DOHH2 (cell line): ENCODE data around the gene GCNT2.

Experiments
- H3F3A ChIP-seq: fragments of 200-600 bp; sonication (generic), shearing (Covaris generic); 2 replicates; pipeline ENCODE4 v1.6.0; 2016; ENCODE audit warnings: antibody characterized with exemption, mild to moderate bottlenecking; ENCODE audit not compliant: control insufficient read depth, insufficient read depth
- H3K27ac ChIP-seq: fragments of 200-600 bp; sonication (generic); 2 replicates; pipeline ENCODE4 v1.5.1; 2014; ENCODE audit warnings: low read depth, mild to moderate bottlenecking, low read length, moderate library complexity
- H3K27me3 ChIP-seq: fragments of 200-600 bp; sonication (generic); 2 replicates; pipeline ENCODE4 v1.6.1; 2014; ENCODE audit warnings: mild to moderate bottlenecking, low read length, mixed read lengths; ENCODE audit not compliant: control insufficient read depth
- H3K36me3 ChIP-seq: fragments of 200-600 bp; sonication (generic); 2 replicates; pipeline ENCODE4 v1.6.1; 2014; ENCODE audit warnings: mild to moderate bottlenecking, low read length, moderate library complexity, mixed read lengths; ENCODE audit not compliant: control insufficient read depth
- H3K4me1 ChIP-seq: fragments of 200-600 bp; sonication (generic); 2 replicates; pipeline ENCODE4 v1.6.1; 2014; ENCODE audit warnings: mild to moderate bottlenecking, low read length, mixed read lengths; ENCODE audit not compliant: control insufficient read depth
- H3K4me2 ChIP-seq: fragments of 200-600 bp; sonication (generic); 2 replicates; pipeline ENCODE4 v1.6.0; 2014; ENCODE audit warnings: mild to moderate bottlenecking, low read length, moderate library complexity
- H3K4me3 ChIP-seq: fragments of 200-600 bp; sonication (generic); 2 replicates; pipeline ENCODE4 v1.5.1; 2014; ENCODE audit warnings: mild to moderate bottlenecking, low read length, mixed read lengths
- H3K79me2 ChIP-seq: fragments of 200-600 bp; sonication (generic); 2 replicates; pipeline ENCODE4 v1.6.1; 2014; ENCODE audit warnings: mild to moderate bottlenecking, low read length, mixed read lengths; ENCODE audit not compliant: control insufficient read depth
- H3K9me2 ChIP-seq: fragments of 200-600 bp; sonication (generic); replicated peaks from 2 replicates; pipeline ENCODE4 v1.6.1; 2014; ENCODE audit warnings: mild to moderate bottlenecking, low read length, mixed read lengths; ENCODE audit not compliant: control insufficient read depth
- H3K9me3 ChIP-seq: fragments of 200-600 bp; sonication (generic); 2 replicates; pipeline ENCODE4 v1.6.1; 2014; ENCODE audit warnings: antibody characterized with exemption, low read length, mixed read lengths; ENCODE audit not compliant: control insufficient read depth, insufficient read depth
- H4K20me1 ChIP-seq: fragments of 200-600 bp; sonication (generic); 2 replicates; pipeline ENCODE4 v1.6.0; 2014; ENCODE audit warnings: low read depth, mild to moderate bottlenecking, antibody characterized with exemption, low read length, moderate library complexity; ENCODE audit not compliant: control insufficient read depth, insufficient read depth
- CTCF ChIP-seq: fragments of 200-600 bp; sonication (generic); IDR thresholded peaks from one replicate; pipeline ENCODE4 v1.5.1; 2014; ENCODE audit warnings: antibody characterized with exemption, mild to moderate bottlenecking, low read depth, low read length; ENCODE audit not compliant: poor library complexity, severe bottlenecking
- EZH2phosphoT487 ChIP-seq: fragments of 200-600 bp; sonication (generic); IDR thresholded peaks from 2 replicates; pipeline ENCODE4 v1.6.1; 2017; ENCODE audit warnings: borderline replicate concordance, mild to moderate bottlenecking, antibody characterized with exemption, low read length, moderate library complexity, mixed read lengths

Gene GCNT2

DNA sequence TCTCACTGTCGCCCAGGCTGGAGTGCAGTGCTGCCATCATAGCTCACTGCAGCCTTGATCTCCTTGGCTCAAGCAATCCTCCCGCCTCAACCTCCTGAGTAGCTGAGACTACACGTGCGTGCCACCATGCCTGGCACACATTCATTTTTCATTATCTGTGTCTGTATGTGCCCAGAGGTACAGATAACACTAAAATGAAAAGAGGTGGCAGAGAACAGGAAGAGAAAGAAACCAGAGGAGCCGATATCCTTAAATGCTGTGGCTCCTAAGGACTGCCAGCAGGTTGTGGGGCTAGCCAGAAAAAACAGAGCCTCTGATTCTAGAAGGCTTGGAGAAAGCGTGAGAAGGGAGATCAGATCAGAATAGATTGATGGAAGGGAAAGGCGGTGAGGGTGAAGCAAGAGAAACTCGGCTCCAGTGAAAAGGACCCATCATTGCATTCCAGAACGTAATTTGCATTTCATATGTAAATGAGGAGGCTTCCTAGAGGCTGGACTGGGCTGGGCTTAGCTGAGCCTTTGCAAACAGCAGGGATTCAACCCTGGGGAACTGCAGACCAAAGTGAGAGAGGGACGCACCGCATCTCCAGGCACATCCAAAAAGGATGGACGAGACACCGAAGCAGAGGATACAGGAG is 64.2 kb downstream of the GCNT2 start:
- Histone ChIP-seq H3K9me2 (no peaks in the 10 kb centered on the region), H3F3A (no peaks in the 10 kb centered on the region), H3K9me3 (no peaks in the 10 kb centered on the region), H3K27ac (no peak overlapping the region), H3K36me3 (peaks cover 4% of the 10 kb centered on the region), H3K27me3 (no peaks in the 10 kb centered on the region), H4K20me1 (no peaks in the 10 kb centered on the region; the same call in 1 of the 2 replicates), H3K4me3 (no peak overlapping the region), H3K79me2 (peaks cover 26% of the 10 kb centered on the region), H3K4me1 (peaks cover 9% of the 10 kb centered on the region), H3K4me2 (no peak overlapping the region)
- no peak for TF ChIP-seq CTCF
- TF ChIP-seq EZH2phosphoT487, result no peak

- Histone ChIP-seq H3K79me2 (peaks cover 26% of the 10 kb centered on the region), H3K4me1 (peaks cover 9% of the 10 kb centered on the region), H3K27ac (no peak overlapping the region), H3K27me3 (no peaks in the 10 kb centered on the region), H4K20me1 (no peaks in the 10 kb centered on the region; the same call in 1 of the 2 replicates), H3F3A (no peaks in the 10 kb centered on the region), H3K4me2 (no peak overlapping the region), H3K36me3 (peaks cover 4% of the 10 kb centered on the region), H3K9me2 (no peaks in the 10 kb centered on the region), H3K9me3 (no peaks in the 10 kb centered on the region), H3K4me3 (no peak overlapping the region)
- no peak for TF ChIP-seq CTCF
- TF ChIP-seq EZH2phosphoT487, result no peak
Observed at GRCh38 chr6:10586302-10586701, 65.2 kb downstream of the GCNT2 start.

GRCh38 chr6:10587656-10588406 is 66.7 kb downstream of the GCNT2 start:
- peaks cover 9% of the 10 kb centered on the region for H3K4me1 ChIP-seq

More at GRCh38 chr6:10587656-10588406, 66.7 kb downstream of the GCNT2 start:
- H3K27me3 ChIP-seq, result no peaks in the 10 kb centered on the region
- H3K4me2 ChIP-seq, result no peak overlapping the region
- H3K4me3 ChIP-seq, result no peak overlapping the region
- H3K79me2 ChIP-seq, result peaks cover 26% of the 10 kb centered on the region
- no peaks in the 10 kb centered on the region; the same call in 1 of the 2 replicates for H4K20me1 ChIP-seq
- H3K36me3 ChIP-seq, result peaks cover 4% of the 10 kb centered on the region
- no peaks in the 10 kb centered on the region for H3K9me3 ChIP-seq
- no peaks in the 10 kb centered on the region for H3F3A ChIP-seq
- H3K9me2 ChIP-seq, result no peaks in the 10 kb centered on the region
- TF ChIP-seq EZH2phosphoT487 (no peak), CTCF (no peak)
- H3K27ac ChIP-seq, result no peak overlapping the region
